Thyroid gland (tissue), 4 donors: ENCODE data around the gene SLC28A1. TPM values are rescaled to one million over a fixed set of nuclear protein-coding genes. Genes with fewer than 3 reads are reported as not detected.

ENCODE experiments used
- DNase-seq, 2 donors: peaks; one replicate each; pipeline ENCODE4 v3.0.0-alpha.2; 2019
- H3K27ac ChIP-seq, 3 donors: fragments of 200-600 bp; sonication (generic); 1 replicate in 2 of 3; 2 replicates in 1 of 3; pipeline ENCODE4 v1.5.1; 2016 to 2019; ENCODE audit warnings: mild to moderate bottlenecking in 1 of 3, moderate library complexity in 1 of 3
- H3K27me3 ChIP-seq: fragments of 200-600 bp; sonication (generic); one replicate; pipeline ENCODE4 v1.5.1; 2019
- H3K36me3 ChIP-seq, 2 donors: fragments of 200-600 bp; sonication (generic); one replicate each; pipeline ENCODE4 v1.5.1; 2016 to 2019
- H3K4me1 ChIP-seq, 2 donors: fragments of 200-600 bp; sonication (generic); one replicate each; pipeline ENCODE4 v1.5.1; 2017 to 2019
- H3K4me3 ChIP-seq, 3 donors: fragments of 200-600 bp; sonication (generic); replicated peaks in 1 of 3; 1 replicate in 2 of 3; 2 replicates in 1 of 3; pipeline ENCODE4 v1.5.1; 2016; ENCODE audit warnings: mild to moderate bottlenecking in 1 of 3
- H3K9me3 ChIP-seq: fragments of 200-600 bp; sonication (generic); one replicate; pipeline ENCODE4 v1.5.1; 2017
- POLR2A ChIP-seq, 2 donors: fragments of 450-650 bp; IDR thresholded peaks; one replicate each; pipeline ENCODE4 v1.6.1; 2017; ENCODE audit warnings: antibody characterized with exemption in 2 of 2, mild to moderate bottlenecking in 2 of 2, moderate library complexity in 1 of 2
- WGBS, 2 donors: methylation state at CpG; one replicate each; pipeline ENCODE4 v1.1.5; 2017; 5-methylcytosine and 5-hydroxymethylcytosine counted together
- intact Hi-C: fragments of 100-400 bp; cut with DNase I; formaldehyde crosslinking; loops from one replicate; pipeline ENCODE4 v1.15.1; 2023
- total RNA-seq, 4 donors: library from RNA; depleted of rRNA; stranded (reverse); fragments of >200 nt; gene quantifications; one replicate each; pipeline ENCODE4 v1.2.3, GENCODE V29; 2016
- TF ChIP-seq, protein P1 (sequence below), 6 experiments: fragments of 200-600 bp in 3 of 6; fragments of 450-650 bp in 3 of 6; sonication (generic) in 3 of 6; IDR thresholded peaks; one replicate each; pipeline ENCODE4 v1.5.1; 2016 to 2019; ENCODE audit warnings: antibody characterized with exemption in 6 of 6, mild to moderate bottlenecking in 2 of 6, inconsistent platforms in 1 of 6, moderate library complexity in 1 of 6

SLC28A1 gene
- total RNA-seq, 4 donors from 2014 or later = not detected

DNA sequence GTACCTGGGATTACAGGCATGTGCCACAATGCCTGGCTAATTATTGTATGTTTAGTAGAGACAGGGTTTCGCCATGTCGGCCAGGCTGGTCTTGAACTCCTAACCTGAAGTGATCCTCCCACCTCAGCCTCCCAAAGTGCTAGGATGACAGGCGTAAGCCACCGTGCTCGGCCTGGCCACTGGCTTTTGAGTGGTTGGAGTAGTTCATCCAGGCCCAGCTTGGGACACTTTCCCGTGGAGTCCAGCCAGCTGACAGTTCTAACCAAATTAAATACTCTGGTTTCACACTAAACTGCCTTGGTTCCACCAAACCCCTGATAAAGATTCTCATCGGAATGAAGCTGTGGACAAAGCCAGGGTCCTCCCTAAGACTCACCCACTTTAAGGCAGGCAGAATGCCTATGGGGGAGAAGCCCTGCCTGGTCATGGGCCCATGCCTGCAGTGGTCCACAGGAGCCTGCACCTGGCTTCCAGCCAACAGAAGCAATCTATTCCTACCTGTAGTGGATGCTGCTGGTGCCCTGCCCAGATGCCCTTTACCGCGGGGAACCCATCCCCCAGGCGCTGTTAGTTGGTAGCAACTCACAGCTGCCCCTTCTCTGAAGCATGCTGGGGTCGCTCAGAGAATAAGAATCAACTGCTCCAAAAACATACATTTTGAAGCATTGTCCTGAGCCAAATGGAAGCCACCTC is 5.2 kb upstream of the SLC28A1 start:
- Histone ChIP-seq H3K27me3 (no peaks in the 10 kb centered on the region), H3K4me3 (no peak overlapping the region), H3K9me3 (no peaks in the 10 kb centered on the region), H3K4me1 (peaks cover 0 to 11% of the 10 kb centered on the region in 2 donors), H3K36me3 (no peaks in the 10 kb centered on the region), H3K27ac (no peak overlapping the region)
- WGBS, 2 donors = 67 to 88% methylated on average over 9 to 10 of the region's 11 CpGs
- intact Hi-C loops = no loop called here
- no peak for TF ChIP-seq POLR2A (IDR thresholded peaks at IDR 0.05)
- TF ChIP-seq, protein P1, sequence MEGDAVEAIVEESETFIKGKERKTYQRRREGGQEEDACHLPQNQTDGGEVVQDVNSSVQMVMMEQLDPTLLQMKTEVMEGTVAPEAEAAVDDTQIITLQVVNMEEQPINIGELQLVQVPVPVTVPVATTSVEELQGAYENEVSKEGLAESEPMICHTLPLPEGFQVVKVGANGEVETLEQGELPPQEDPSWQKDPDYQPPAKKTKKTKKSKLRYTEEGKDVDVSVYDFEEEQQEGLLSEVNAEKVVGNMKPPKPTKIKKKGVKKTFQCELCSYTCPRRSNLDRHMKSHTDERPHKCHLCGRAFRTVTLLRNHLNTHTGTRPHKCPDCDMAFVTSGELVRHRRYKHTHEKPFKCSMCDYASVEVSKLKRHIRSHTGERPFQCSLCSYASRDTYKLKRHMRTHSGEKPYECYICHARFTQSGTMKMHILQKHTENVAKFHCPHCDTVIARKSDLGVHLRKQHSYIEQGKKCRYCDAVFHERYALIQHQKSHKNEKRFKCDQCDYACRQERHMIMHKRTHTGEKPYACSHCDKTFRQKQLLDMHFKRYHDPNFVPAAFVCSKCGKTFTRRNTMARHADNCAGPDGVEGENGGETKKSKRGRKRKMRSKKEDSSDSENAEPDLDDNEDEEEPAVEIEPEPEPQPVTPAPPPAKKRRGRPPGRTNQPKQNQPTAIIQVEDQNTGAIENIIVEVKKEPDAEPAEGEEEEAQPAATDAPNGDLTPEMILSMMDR (IDR thresholded peaks at IDR 0.05) = no peak
- no peak for DNase-seq

DNA sequence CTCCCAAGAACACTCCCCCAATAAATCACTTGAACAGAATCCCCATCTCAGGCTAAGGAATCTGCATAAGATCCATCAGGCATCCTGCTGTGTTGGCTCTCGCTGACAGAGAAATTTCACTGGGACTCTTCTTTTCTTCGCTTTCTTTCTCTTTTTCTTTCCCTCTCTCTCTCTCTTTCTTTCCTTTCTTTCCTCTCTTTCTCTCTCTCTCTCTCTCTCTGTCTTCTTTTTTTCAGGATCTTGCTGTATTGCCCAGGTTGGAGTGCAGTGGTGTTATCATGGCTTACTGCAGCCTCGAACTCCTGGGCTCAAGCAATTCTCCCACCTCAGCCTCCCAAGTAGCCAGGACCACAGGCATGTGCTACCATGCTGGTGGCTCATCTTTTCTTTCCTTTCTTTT is 4.5 kb upstream of the SLC28A1 start:
- intact Hi-C loops = no loop called here
- TF ChIP-seq POLR2A (IDR thresholded peaks at IDR 0.05) = no peak
- TF ChIP-seq, protein P1 (IDR thresholded peaks at IDR 0.05) = no peak
- no peaks in the 10 kb centered on the region for H3K27me3 ChIP-seq
- H3K4me3 ChIP-seq = no peak overlapping the region
- WGBS, 2 donors = 91 to 94% methylated on average over 3 of the region's 3 CpGs
- no peak for DNase-seq
- peaks cover 0 to 11% of the 10 kb centered on the region in 2 donors for H3K4me1 ChIP-seq
- H3K9me3 ChIP-seq = no peaks in the 10 kb centered on the region
- no peak overlapping the region for H3K27ac ChIP-seq
- no peaks in the 10 kb centered on the region for H3K36me3 ChIP-seq

DNA sequence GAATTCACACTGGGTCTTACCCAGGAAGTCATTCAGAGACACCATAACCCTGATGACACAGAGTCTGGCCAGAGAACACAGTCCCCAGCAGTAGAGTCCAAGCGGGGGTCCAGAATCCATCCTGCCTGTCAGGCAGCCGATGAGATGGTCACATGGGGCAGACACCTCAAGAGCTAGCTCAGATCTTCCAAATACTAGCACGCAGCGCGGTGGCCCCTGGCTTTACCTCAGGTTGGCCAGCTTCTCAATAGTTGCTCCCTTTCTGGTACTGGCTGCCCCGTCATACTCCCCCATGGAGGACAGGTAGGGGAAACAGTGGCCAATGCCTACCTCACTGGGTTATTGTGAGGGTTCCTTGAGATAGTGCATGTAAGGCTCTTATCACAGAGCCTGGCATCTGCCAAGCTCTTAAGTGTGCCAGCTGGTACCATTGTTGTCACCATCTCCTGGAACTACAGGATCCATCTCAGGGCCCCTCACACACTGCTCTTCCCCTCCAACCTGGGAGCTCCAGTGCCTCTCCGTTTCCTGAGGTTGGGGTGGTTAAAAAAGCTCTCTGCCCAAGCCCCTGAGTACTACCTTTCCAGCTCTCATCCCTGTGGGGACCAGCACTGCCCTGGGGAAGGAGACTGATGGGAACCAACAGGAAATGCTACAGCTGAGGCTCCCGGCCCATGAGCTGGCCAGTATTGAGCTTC is 3.5 kb upstream of the SLC28A1 start:
- no peak for DNase-seq
- Histone ChIP-seq H3K4me3 (no peak overlapping the region), H3K9me3 (no peaks in the 10 kb centered on the region), H3K27me3 (no peaks in the 10 kb centered on the region), H3K27ac (peak overlapping the region in 1 of 3 donors; percentile 45), H3K4me1 (peaks cover 0 to 11% of the 10 kb centered on the region in 2 donors), H3K36me3 (no peaks in the 10 kb centered on the region)
- intact Hi-C loops = no loop called here
- 83 to 86% methylated on average over 8 of the region's 8 CpGs for WGBS, 2 donors
- no peak for TF ChIP-seq POLR2A (IDR thresholded peaks at IDR 0.05)
- TF ChIP-seq, protein P1 (IDR thresholded peaks at IDR 0.05) = no peak

DNA sequence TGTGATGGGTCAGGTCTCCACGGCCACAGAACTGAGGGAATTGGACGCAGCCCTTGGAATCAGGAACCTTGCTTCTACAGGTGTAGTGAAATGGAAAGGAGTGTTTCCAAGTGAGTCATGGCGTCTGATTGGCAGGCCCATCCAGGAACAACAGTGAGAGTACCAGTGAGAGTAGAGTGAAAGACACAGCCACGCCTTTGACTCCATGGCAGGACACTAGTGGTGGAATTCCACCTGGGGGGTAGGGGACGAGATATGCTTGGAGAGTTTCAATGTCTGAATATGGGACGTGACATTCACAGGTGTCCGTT is 3.0 kb upstream of the SLC28A1 start:
- Histone ChIP-seq H3K9me3 (no peaks in the 10 kb centered on the region), H3K27me3 (no peaks in the 10 kb centered on the region), H3K27ac (peak overlapping the region in 1 of 3 donors; percentile 45), H3K4me3 (no peak overlapping the region), H3K36me3 (no peaks in the 10 kb centered on the region), H3K4me1 (peaks cover 0 to 11% of the 10 kb centered on the region in 2 donors)
- DNase-seq = peak; percentile 64 to 71
- 37 to 42% methylated on average over 7 of the region's 7 CpGs for WGBS, 2 donors
- intact Hi-C loops = no loop called here
- TF ChIP-seq, protein P1 (IDR thresholded peaks at IDR 0.05) = no peak
- no peak for TF ChIP-seq POLR2A (IDR thresholded peaks at IDR 0.05)

DNA sequence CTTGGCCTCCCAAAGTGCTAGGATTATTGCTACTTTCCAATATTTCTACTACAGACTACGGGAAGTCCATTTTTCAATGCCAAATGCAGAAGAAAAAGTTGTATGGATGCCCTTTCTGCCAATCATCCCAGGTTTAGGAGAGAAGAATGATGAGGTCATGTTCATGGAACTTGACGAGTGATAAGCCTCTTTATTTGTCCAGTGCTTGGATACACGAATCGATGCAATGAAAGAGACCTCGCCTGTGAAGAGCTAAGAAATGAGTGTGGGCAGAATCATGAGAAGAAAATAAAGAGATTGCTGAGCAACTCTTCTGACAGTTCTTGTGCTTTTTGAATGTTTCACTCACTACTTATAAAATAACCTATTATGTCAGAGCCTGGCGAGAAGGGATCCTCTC is 996 bp upstream of the SLC28A1 start:
- no peak for DNase-seq
- 90 to 93% methylated on average over 6 of the region's 6 CpGs for WGBS, 2 donors
- no peak overlapping the region for H3K4me3 ChIP-seq
- H3K27ac ChIP-seq = no peak overlapping the region
- TF ChIP-seq, protein P1 (IDR thresholded peaks at IDR 0.05) = no peak
- no peak for TF ChIP-seq POLR2A (IDR thresholded peaks at IDR 0.05)
- intact Hi-C loops = no loop called here
- H3K4me1 ChIP-seq = peaks cover 0 to 11% of the 10 kb centered on the region in 2 donors
- no peaks in the 10 kb centered on the region for H3K27me3 ChIP-seq
- no peaks in the 10 kb centered on the region for H3K9me3 ChIP-seq
- H3K36me3 ChIP-seq = no peaks in the 10 kb centered on the region
